Activated naive CD4-positive, alpha-beta T cell treated with anti-CD3 and anti-CD28 coated beads for 36 hours (primary cell): Measurements from ENCODE around the gene ATAD3C. TPM values are rescaled to one million over a fixed set of nuclear protein-coding genes. Genes with fewer than 3 reads are reported as not detected.

ENCODE experiments used
- CTCF ChIA-PET: fragments of 350-600 bp; sonication (Branson Sonifier 250); formaldehyde crosslinking; loops from one replicate; lab custom pipeline; 2021; ENCODE audit warnings: antibody characterized with exemption; lab: Charles Lee
- DNase-seq: peaks from one replicate; pipeline ENCODE4 v3.0.0-alpha.2; 2020
- H3K27ac Mint-ChIP-seq: one replicate; pipeline ENCODE4 v1.8.0; 2021; ENCODE audit warnings: mild to moderate bottlenecking, mixed read lengths
- H3K27me3 Mint-ChIP-seq: one replicate; pipeline ENCODE4 v1.8.0; 2021; ENCODE audit warnings: low read depth, mixed read lengths
- H3K36me3 Mint-ChIP-seq: one replicate; pipeline ENCODE4 v1.8.0; 2021; ENCODE audit warnings: low read depth, mixed read lengths
- H3K4me1 Mint-ChIP-seq: one replicate; pipeline ENCODE4 v1.8.0; 2021; ENCODE audit warnings: low read depth, mixed read lengths
- H3K4me3 Mint-ChIP-seq: one replicate; pipeline ENCODE4 v1.8.0; 2021; ENCODE audit warnings: mild to moderate bottlenecking, moderate library complexity, mixed read lengths
- H3K9me3 Mint-ChIP-seq: one replicate; pipeline ENCODE4 v1.8.0; 2021; ENCODE audit warnings: mixed read lengths
- intact Hi-C: fragments of 100-400 bp; cut with micrococcal nuclease; formaldehyde crosslinking; loops from one replicate; pipeline ENCODE4 v1.15.1; 2023
- total RNA-seq, 2 experiments: library from RNA; stranded (reverse); gene quantifications; one replicate each; pipeline ENCODE4 v1.2.3, GENCODE V29; 2021

The ATAD3C gene
- total RNA-seq, 2 experiments from 2014 or later: 0.42 to 0.57 TPM

DNA sequence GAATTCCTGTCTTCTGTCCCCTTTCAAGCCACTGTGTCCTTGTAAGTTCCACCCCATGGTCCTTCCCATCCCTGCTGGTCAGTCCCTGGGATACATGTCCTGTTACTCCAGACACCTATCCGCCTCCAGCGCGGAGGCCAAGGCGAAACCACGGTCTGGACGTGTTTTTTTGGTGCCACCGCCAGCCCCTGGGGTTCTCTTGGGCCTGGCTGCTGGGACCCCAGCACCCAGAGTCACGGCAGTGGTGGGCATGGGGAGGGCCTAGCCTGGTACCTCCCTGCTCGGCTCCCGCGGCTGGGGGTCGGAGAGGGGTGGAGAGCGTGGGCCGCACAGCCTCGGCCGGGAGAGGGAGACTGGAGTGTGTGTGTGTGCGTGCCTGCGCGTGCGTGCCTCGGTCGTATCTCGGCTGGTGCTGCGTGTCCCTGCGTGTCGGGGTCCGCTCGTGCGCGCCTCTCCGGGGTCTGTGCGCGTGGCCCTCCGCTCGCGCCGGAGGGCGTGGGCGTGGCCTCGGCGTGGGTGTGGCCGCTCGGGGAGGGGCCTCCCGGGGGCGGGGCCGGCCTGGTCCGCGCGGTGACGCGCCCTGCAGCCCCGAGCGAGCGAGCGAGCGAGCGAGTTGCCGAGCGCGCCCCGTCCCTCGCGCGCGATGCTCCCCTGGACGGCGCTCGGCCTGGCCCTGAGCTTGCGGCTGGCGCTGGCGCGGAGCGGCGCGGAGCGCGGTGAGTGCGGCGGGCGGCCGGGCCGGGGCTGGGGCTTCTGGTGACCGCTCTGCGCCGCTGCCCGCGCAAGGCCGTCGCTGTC, 14.2 kb upstream of the ATAD3C start, which contains the start of gene VWA1:
TSS of gene VWA1 (plus strand) at position 585 of the 798 bp plus-strand sequence. CDS start at position 644, 59 bp downstream.
- Mint-ChIP-seq H3K27ac (no peak within 1 kb of the TSS), H3K4me1 (peaks cover 11% of the 10 kb centered on the region), H3K9me3 (no peaks in the 10 kb centered on the region), H3K4me3 (peak within 1 kb of the TSS; percentile 60), H3K27me3 (peaks cover 21% of the 10 kb centered on the region), H3K36me3 (no peaks in the 10 kb centered on the region)
- peak; percentile 48 for DNase-seq
- intact Hi-C loops: no loop called here
- CTCF ChIA-PET: no interaction called here

DNA sequence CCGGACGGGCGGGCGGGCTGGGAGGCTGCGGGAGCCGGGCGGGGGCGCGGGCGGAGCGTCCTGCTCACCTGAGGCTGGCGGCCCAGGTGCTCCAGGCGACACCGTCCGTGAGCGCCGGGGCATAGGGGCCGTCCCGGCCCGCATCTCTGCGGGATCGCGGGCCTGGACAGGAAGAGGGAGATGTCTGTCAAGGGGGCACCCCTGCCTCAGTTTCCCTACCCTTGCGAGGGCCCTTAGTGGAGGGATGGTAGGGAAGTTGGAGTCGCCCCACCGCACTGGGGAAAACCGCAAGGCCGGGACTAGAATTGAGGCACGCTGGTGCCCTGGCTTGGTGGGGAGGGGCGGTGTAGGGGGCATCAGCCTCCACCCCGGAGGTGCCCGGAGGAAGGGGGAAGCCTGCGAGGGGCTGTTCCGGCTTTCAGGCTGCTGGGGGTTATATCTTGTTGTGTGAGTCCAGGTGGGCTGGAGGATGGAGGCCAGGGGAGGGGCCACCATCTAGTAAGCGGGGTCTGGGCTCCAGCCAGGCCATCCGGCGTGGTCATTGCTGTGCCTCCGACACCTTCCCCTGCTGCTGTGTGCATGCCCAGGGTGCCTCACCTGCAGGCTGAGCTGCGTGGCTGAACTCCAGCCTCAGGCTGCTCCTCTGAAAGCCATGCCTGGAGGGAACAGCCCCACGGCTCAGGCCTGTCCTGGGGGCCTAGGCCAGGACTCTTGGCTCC, 13.4 kb upstream of the ATAD3C start:
- Mint-ChIP-seq H3K27ac (no peak overlapping the region), H3K4me3 (peak overlapping the region; percentile 60), H3K4me1 (peaks cover 14% of the 10 kb centered on the region), H3K27me3 (peaks cover 25% of the 10 kb centered on the region), H3K36me3 (no peaks in the 10 kb centered on the region), H3K9me3 (no peaks in the 10 kb centered on the region)
- intact Hi-C loops: no loop called here
- CTCF ChIA-PET: no interaction called here
- no peak for DNase-seq

DNA sequence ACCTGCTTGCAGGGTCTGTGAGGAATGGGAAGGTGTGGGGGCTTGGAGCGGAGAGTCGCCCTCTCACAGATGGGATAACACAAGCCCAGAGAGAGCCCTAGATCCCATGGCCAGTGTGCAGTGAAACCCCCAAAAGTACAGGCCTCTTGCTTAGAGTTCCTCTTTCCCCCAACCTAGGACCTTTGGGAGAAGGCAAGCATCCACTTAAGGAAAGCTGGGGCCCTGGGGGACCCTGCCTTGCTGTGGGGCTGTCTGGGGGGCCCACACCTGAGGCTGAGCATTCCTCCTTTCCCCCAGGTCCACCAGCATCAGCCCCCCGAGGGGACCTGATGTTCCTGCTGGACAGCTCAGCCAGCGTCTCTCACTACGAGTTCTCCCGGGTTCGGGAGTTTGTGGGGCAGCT, 12.9 kb upstream of the ATAD3C start:
- Mint-ChIP-seq H3K4me3 (peak overlapping the region; percentile 60), H3K27ac (no peak overlapping the region), H3K4me1 (peaks cover 14% of the 10 kb centered on the region), H3K9me3 (no peaks in the 10 kb centered on the region), H3K27me3 (peaks cover 25% of the 10 kb centered on the region), H3K36me3 (no peaks in the 10 kb centered on the region)
- CTCF ChIA-PET: no interaction called here
- intact Hi-C loops: no loop called here
- no peak for DNase-seq

DNA sequence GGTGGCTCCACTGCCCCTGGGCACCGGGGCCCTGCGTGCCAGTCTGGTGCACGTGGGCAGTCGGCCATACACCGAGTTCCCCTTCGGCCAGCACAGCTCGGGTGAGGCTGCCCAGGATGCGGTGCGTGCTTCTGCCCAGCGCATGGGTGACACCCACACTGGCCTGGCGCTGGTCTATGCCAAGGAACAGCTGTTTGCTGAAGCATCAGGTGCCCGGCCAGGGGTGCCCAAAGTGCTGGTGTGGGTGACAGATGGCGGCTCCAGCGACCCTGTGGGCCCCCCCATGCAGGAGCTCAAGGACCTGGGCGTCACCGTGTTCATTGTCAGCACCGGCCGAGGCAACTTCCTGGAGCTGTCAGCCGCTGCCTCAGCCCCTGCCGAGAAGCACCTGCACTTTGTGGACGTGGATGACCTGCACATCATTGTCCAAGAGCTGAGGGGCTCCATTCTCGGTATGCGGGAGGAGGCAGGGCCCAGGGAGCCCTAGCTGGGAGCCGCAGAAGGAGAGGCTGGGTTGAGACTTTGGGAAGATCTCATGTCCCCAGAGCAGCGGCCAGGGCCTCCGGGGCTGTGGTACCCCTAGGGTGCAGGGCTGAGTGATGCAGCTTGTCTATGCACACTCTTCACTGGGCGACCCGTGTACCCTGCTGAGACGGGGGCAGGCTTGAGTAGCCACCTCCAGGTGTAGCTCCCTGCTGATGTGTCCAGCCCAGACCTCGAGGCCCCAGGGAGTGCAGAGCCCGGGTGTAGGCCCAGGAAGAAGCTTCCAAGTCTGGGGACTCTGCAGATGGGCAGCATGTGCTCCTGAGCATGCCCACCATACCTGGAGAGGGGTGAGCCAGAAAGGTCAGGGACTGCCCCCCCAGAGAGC, 12.2 kb upstream of the ATAD3C start:
- Mint-ChIP-seq H3K9me3 (no peaks in the 10 kb centered on the region), H3K27ac (no peak overlapping the region), H3K4me3 (no peak overlapping the region), H3K27me3 (peaks cover 25% of the 10 kb centered on the region), H3K36me3 (no peaks in the 10 kb centered on the region), H3K4me1 (peaks cover 14% of the 10 kb centered on the region)
- CTCF ChIA-PET: no interaction called here
- intact Hi-C loops: no loop called here
- no peak for DNase-seq

DNA sequence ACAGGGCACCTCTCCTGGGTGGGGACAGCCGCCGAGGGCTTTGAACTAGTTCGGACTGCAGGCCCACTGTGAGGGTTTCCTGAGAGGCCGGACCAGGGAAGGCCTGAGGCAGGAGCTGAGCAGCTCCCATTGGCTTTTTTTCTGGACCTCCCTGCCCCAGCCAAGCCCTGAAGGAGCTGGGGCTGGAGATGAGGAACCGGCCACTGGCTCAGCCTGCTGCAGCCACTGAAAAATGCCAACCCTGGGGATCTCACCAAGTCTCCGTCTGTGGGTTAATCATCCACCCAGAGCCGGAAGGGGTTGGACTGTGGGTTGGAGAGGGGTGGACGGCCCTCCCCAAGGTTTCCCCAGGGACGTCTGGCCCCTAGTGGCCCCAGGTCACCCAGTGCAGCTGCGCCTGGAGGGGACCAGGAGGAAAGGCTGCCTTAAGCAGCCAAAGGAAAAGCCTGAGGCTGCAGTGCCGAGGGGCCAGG, 11.5 kb upstream of the ATAD3C start:
- CTCF ChIA-PET: no interaction called here
- Mint-ChIP-seq H3K27ac (no peak overlapping the region), H3K4me3 (no peak overlapping the region), H3K9me3 (no peaks in the 10 kb centered on the region), H3K4me1 (peaks cover 14% of the 10 kb centered on the region), H3K27me3 (peaks cover 23% of the 10 kb centered on the region), H3K36me3 (no peaks in the 10 kb centered on the region)
- intact Hi-C loops: no loop called here
- no peak for DNase-seq

DNA sequence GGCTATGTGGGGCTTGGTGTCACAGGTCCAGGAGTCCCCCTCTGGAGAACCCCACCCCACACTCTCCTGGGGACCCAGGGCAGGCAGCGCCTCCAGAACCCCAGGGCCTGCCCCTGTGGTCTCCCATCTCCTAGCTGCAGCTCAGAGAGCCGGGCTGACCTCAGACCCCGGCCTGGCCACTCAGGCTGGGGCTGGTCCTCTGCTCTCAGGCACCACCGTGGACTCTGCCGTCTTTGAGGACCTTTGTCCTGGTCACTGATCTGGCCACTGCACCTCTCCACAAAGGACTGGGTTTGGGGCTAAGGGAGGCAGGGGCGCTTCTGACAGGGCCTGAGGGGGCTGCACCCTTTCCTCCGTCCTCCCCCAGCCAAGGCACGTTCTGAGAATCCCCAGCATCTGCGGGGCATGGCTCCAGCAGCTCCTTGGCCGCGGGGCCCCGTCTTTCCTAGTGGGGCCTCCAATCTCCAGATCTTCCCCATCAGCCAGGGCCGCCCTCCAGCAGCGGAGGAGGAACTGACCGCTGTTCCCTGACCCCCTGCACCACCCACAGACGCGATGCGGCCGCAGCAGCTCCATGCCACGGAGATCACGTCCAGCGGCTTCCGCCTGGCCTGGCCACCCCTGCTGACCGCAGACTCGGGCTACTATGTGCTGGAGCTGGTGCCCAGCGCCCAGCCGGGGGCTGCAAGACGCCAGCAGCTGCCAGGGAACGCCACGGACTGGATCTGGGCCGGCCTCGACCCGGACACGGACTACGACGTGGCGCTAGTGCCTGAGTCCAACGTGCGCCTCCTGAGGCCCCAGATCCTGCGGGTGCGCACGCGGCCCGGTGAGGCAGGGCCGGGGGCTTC, 10.7 kb upstream of the ATAD3C start:
- Mint-ChIP-seq H3K4me3 (no peak overlapping the region), H3K36me3 (no peaks in the 10 kb centered on the region)
- CTCF ChIA-PET: no interaction called here

DNA sequence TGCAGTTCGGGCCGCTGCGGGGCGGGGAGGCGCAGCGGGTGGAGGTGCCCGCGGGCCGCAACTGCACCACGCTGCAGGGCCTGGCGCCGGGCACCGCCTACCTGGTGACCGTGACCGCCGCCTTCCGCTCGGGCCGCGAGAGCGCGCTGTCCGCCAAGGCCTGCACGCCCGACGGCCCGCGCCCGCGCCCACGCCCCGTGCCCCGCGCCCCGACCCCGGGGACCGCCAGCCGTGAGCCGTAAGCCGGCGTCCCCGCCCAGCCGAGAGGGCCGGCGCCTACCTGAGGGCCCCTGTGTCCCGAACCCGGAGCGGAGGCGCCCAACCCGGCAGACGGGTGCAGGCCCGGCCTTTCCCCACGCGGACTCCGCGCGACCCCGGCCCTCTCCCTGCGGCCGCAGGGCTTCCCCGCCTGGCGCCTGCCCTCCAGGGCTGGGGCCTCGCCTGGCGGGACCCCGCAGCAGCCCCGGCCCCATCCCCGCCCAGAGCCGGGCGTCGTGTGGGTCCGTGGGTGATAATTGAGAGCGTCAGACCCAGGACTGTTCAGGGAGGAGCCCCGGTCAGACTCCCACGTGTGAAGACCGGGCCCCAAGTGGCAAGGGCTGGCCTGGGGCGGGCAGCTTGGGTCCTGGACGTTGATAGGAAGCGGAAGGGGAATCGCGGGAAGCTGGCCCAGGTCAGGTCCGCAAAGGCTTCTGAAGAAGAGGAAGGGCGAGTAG, 9.8 kb upstream of the ATAD3C start:
- H3K9me3 Mint-ChIP-seq: no peaks in the 10 kb centered on the region
- H3K4me3 Mint-ChIP-seq: no peak overlapping the region
- H3K27ac Mint-ChIP-seq: no peak overlapping the region
- no peak for DNase-seq
- H3K4me1 Mint-ChIP-seq: peaks cover 11% of the 10 kb centered on the region
- CTCF ChIA-PET: interaction anchor here (1.1 to 2.5 kb wide), 4 partner anchors 11 to 62 kb away, joined by 4 to 14 read pairs (median 8); partner anchors contain the start of gene CCNL2
- no peaks in the 10 kb centered on the region for H3K36me3 Mint-ChIP-seq
- intact Hi-C loops: no loop called here
- peaks cover 23% of the 10 kb centered on the region for H3K27me3 Mint-ChIP-seq

More for the DNA sequence above, 10.7 kb upstream of the ATAD3C start:
- no peaks in the 10 kb centered on the region for H3K9me3 Mint-ChIP-seq
- DNase-seq: no peak
- intact Hi-C loops: no loop called here
- peaks cover 11% of the 10 kb centered on the region for H3K4me1 Mint-ChIP-seq
- no peak overlapping the region for H3K27ac Mint-ChIP-seq
- peaks cover 23% of the 10 kb centered on the region for H3K27me3 Mint-ChIP-seq

DNA sequence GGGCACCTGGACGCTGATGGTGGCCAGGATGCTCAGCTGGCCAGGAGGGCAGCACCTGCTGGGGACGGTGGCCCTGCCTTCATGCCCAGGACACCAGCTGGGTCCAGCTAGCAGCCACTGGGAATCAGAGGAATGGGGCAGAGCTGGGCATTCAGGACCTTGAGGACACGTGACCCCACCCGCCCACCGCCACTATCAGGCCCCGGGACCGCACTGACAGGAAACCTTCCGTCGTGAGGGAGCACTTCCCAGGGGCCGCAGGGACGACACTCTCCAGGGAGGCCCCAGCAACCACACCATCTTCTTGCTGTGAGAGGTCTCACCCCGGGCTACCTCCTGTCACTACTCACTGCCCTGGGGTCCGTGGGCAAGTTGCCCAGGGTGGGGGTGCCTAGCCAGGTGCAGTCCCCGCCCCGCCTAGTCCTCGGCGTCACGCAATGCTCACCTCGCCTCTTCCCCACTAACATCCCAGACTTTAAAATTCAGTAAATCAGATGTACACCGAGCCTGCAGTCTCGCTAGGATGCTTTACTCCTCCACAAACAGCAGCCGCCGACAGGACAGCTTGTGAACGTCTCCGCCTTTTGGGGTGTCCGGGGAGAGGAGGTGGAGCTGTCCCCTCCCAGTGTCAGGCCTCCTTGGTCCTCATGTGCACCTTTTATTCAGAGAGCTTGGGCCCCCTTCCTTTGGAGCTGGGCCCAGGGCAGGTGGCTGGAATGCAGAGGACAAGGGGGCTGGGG, 9.1 kb upstream of the ATAD3C start:
- no peaks in the 10 kb centered on the region for H3K36me3 Mint-ChIP-seq
- no peak for DNase-seq
- H3K4me1 Mint-ChIP-seq: peaks cover 6% of the 10 kb centered on the region
- no peak overlapping the region for H3K27ac Mint-ChIP-seq
- H3K9me3 Mint-ChIP-seq: no peaks in the 10 kb centered on the region
- no peak overlapping the region for H3K4me3 Mint-ChIP-seq
- intact Hi-C loops: loop anchor here (1.0 kb wide), 2 partner anchors 65 kb away; partner anchors contain the start of gene AURKAIP1
- peaks cover 18% of the 10 kb centered on the region for H3K27me3 Mint-ChIP-seq
- CTCF ChIA-PET: interaction anchor here (0.6 to 2.5 kb wide), 10 partner anchors 8 to 311 kb away, joined by 3 to 14 read pairs (median 4); partner anchors contain the start of gene CCNL2

DNA sequence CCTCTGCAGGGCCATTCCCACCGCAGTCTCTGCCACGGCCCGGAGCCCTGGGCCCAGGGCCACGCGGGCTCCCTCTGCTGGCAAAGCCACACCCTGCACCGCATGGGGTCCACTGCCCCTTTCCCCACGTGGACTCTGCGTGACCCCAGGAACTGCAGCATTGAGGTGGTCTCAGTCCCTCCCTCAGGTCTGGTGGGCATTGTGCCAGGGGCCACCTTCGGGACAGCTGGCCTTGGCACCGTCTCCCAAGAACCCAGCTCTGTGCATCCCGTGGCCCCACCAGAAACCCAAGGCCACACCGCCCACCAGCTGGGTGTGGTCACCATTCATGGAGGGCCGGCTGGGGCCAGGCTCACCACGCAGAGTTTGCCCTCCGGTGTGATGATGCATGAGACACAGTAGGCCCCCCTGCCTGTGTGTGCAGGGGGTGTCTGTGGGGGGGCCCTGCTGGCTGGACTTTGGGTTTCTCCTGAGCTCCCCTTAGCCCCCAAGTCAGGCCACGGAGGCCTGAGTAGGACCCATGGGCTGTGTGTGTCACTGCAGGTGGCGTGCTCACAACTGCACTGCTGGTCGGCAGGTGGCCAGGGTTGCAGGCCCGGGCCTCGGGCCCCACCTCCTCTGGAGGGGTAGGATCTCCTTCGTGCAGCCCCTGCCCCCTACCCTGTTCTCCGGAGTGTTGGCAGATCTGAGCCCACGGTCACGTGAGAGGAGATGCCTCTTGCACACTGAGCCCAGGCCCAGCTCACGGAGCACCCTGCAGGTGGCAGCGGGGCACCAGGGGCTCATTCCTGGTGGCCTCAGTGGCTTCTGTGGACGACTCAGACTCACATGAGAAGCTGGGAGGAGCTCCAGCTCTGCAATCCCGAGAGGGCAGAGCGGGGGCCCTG, 8.2 kb upstream of the ATAD3C start:
- Mint-ChIP-seq H3K4me1 (peaks cover 5% of the 10 kb centered on the region), H3K27ac (no peak overlapping the region), H3K9me3 (no peaks in the 10 kb centered on the region), H3K36me3 (no peaks in the 10 kb centered on the region), H3K4me3 (no peak overlapping the region), H3K27me3 (peaks cover 14% of the 10 kb centered on the region)
- peak; percentile 60 for DNase-seq
- CTCF ChIA-PET: interaction anchor here (0.6 to 2.5 kb wide), 14 partner anchors 9 to 311 kb away, joined by 3 to 14 read pairs (median 4); partner anchors contain the start of gene CCNL2
- intact Hi-C loops: loop anchor here (1.0 kb wide), 2 partner anchors 64 to 66 kb away; partner anchors contain the start of gene AURKAIP1
